Activated CD8-positive, alpha-beta T cell treated with anti-CD3 and anti-CD28 coated beads for 36 hours (primary cell): ENCODE data around the gene ADH6. TPM values are rescaled to one million over a fixed set of nuclear protein-coding genes. Genes with fewer than 3 reads are reported as not detected.

Experiments used
- total RNA-seq, 2 experiments: library from RNA; stranded (reverse); gene quantifications; one replicate each; pipeline ENCODE4 v1.2.3, GENCODE V29; 2021

Gene ADH6
- total RNA-seq, 2 experiments from 2014 or later: not detected

Other genes with a start within 250 kb of the ADH6 start
- 10 to 100 TPM; 67.1 to 70.4 TPM for gene METAP1, start 223.5 kb downstream of the ADH6 start, total RNA-seq
- gene ADH5, start 130.5 kb downstream of the ADH6 start, total RNA-seq: 100 to 1,000 TPM; 114 to 118 TPM
- gene ADH4, start 74.9 kb downstream of the ADH6 start, total RNA-seq: not detected
- gene ADH1A, start 71.7 kb upstream of the ADH6 start, total RNA-seq: not detected
- not detected for gene ADH1B, start 102.2 kb upstream of the ADH6 start, total RNA-seq
- not detected for gene ADH1C, start 133.5 kb upstream of the ADH6 start, total RNA-seq
- gene ADH7, start 216.1 kb upstream of the ADH6 start, total RNA-seq: not detected